Measurements from ENCODE around the gene UPP1. TPM values are rescaled to one million over a fixed set of nuclear protein-coding genes. Genes with fewer than 3 reads are reported as not detected.

The UPP1 gene
- total RNA-seq, 1 experiment from 2014 or later, result 75.4 TPM

GRCh38 chr7:48113275-48113674 lies 24.2 kb downstream of the UPP1 start:
- H3K4me1 Mint-ChIP-seq (ENCODE audit: low read depth, unreplicated experiment), result peaks cover 12% of the 10 kb centered on the region
- no peak overlapping the region for H3K27ac Mint-ChIP-seq (ENCODE audit: unreplicated experiment)
- H3K4me3 Mint-ChIP-seq (ENCODE audit: low read depth, unreplicated experiment), result no peak overlapping the region
- CTCF ChIA-PET, result interaction anchor here (1.7 kb wide), 1 partner anchor 42 kb away, joined by 3 read pairs; no protein-coding TSS in a partner anchor
- BruUV-seq (replicated peaks), result no TSS peak
- no peaks in the 10 kb centered on the region for H3K27me3 Mint-ChIP-seq (ENCODE audit: unreplicated experiment)
- TF ChIP-seq, protein P1, sequence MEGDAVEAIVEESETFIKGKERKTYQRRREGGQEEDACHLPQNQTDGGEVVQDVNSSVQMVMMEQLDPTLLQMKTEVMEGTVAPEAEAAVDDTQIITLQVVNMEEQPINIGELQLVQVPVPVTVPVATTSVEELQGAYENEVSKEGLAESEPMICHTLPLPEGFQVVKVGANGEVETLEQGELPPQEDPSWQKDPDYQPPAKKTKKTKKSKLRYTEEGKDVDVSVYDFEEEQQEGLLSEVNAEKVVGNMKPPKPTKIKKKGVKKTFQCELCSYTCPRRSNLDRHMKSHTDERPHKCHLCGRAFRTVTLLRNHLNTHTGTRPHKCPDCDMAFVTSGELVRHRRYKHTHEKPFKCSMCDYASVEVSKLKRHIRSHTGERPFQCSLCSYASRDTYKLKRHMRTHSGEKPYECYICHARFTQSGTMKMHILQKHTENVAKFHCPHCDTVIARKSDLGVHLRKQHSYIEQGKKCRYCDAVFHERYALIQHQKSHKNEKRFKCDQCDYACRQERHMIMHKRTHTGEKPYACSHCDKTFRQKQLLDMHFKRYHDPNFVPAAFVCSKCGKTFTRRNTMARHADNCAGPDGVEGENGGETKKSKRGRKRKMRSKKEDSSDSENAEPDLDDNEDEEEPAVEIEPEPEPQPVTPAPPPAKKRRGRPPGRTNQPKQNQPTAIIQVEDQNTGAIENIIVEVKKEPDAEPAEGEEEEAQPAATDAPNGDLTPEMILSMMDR (IDR thresholded peaks at IDR 0.05; ENCODE audit: unreplicated experiment), result no peak
- DNase-seq, result no peak
- H3K9me3 Mint-ChIP-seq (ENCODE audit: low read depth, unreplicated experiment), result no peaks in the 10 kb centered on the region
- intact Hi-C loops (cut with micrococcal nuclease; ENCODE audit: unreplicated experiment), result no loop called here
- H3K36me3 Mint-ChIP-seq (ENCODE audit: insufficient read depth, unreplicated experiment), result peaks cover 19% of the 10 kb centered on the region

- DNase-seq, result no peak
- H3K4me1 Mint-ChIP-seq (ENCODE audit: low read depth, unreplicated experiment), result peaks cover 12% of the 10 kb centered on the region
- peaks cover 12% of the 10 kb centered on the region for H3K36me3 Mint-ChIP-seq (ENCODE audit: insufficient read depth, unreplicated experiment)
- CTCF ChIA-PET, result interaction anchor here (0.8 kb wide), 1 partner anchor 41 kb away, joined by 3 read pairs; no protein-coding TSS in a partner anchor
- TF ChIP-seq, protein P1 (IDR thresholded peaks at IDR 0.05; ENCODE audit: unreplicated experiment), result no peak
- no TSS peak for BruUV-seq (replicated peaks)
- no peak overlapping the region for H3K27ac Mint-ChIP-seq (ENCODE audit: unreplicated experiment)
- H3K4me3 Mint-ChIP-seq (ENCODE audit: low read depth, unreplicated experiment), result no peak overlapping the region
- no peaks in the 10 kb centered on the region for H3K9me3 Mint-ChIP-seq (ENCODE audit: low read depth, unreplicated experiment)
- intact Hi-C loops (cut with micrococcal nuclease; ENCODE audit: unreplicated experiment), result no loop called here
- H3K27me3 Mint-ChIP-seq (ENCODE audit: unreplicated experiment), result no peaks in the 10 kb centered on the region
These were observed 25.1 kb downstream of the UPP1 start for GRCh38 chr7:48114115-48114514.

DNA sequence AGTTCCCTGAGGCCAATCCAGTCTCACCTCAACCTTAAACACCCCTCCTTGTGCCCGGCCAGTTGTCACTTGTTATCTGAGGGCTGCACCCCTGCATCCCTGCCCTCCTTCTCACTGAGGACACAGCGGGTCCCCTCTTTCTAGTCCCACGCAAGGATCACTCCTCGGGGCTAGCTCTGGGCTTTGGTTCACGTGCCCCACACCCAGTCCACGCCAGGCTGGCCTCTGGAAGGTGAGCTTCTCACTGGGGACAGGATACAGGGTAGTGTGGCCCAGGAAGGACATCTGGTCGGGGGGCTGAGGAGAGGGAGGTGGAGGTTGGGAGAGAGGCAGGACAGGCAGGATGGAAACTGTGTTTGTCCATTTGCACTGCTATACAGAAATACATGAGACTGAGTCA lies 25.5 kb downstream of the UPP1 start:
- Mint-ChIP-seq H3K27me3 (ENCODE audit: unreplicated experiment) (no peaks in the 10 kb centered on the region), H3K4me1 (ENCODE audit: low read depth, unreplicated experiment) (peaks cover 11% of the 10 kb centered on the region), H3K4me3 (ENCODE audit: low read depth, unreplicated experiment) (no peak overlapping the region), H3K36me3 (ENCODE audit: insufficient read depth, unreplicated experiment) (peaks cover 7% of the 10 kb centered on the region), H3K9me3 (ENCODE audit: low read depth, unreplicated experiment) (no peaks in the 10 kb centered on the region), H3K27ac (ENCODE audit: unreplicated experiment) (no peak overlapping the region)
- CTCF ChIA-PET, result interaction anchor here (0.8 kb wide), 1 partner anchor 40 kb away, joined by 3 read pairs; no protein-coding TSS in a partner anchor
- TF ChIP-seq, protein P1 (IDR thresholded peaks at IDR 0.05; ENCODE audit: unreplicated experiment), result no peak
- intact Hi-C loops (cut with micrococcal nuclease; ENCODE audit: unreplicated experiment), result no loop called here
- no TSS peak for BruUV-seq (replicated peaks)
- no peak for DNase-seq

DNA sequence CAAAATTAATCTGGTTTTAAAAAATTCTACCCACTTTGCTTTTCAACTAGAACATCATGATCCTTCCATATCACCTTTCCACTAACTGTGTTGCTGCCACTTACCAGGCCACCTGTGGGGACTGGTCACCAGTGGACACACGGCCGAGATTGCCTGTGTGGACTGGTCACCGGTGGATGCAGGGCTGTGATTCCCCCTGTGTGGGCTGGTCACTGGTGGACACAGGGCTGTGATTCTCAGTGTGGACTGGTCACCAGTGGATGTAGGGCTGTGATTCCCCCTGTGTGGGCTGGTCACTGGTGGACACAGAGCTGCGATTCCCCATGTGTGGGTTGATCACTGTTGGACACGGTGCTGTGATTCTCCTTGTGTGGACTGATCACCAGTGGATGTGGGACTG lies 27.0 kb downstream of the UPP1 start:
- H3K9me3 Mint-ChIP-seq (ENCODE audit: low read depth, unreplicated experiment), result no peaks in the 10 kb centered on the region
- intact Hi-C loops (cut with micrococcal nuclease; ENCODE audit: unreplicated experiment), result no loop called here
- H3K4me3 Mint-ChIP-seq (ENCODE audit: low read depth, unreplicated experiment), result no peak overlapping the region
- TF ChIP-seq, protein P1 (IDR thresholded peaks at IDR 0.05; ENCODE audit: unreplicated experiment), result no peak
- BruUV-seq (replicated peaks), result no TSS peak
- H3K27me3 Mint-ChIP-seq (ENCODE audit: unreplicated experiment), result no peaks in the 10 kb centered on the region
- DNase-seq, result no peak
- CTCF ChIA-PET, result interaction anchor here (0.6 kb wide), 1 partner anchor 24 kb away, joined by 3 read pairs; no protein-coding TSS in a partner anchor
- no peaks in the 10 kb centered on the region for H3K4me1 Mint-ChIP-seq (ENCODE audit: low read depth, unreplicated experiment)
- no peak overlapping the region for H3K27ac Mint-ChIP-seq (ENCODE audit: unreplicated experiment)
- no peaks in the 10 kb centered on the region for H3K36me3 Mint-ChIP-seq (ENCODE audit: insufficient read depth, unreplicated experiment)

All from Calu3 (cell line).